HG03039 (cell line): ENCODE measurements around the gene ATP2B3.
A peak's percentile ranks its signal among the peaks of the same experiment; 100 is the strongest.
"Not testable (repeated sequence)": the region's sequence is repeated elsewhere in the genome, so short reads cannot be mapped to it uniquely, and the experiment has no call there.

Experiments used
- ATAC-seq: cut with Tn5 transposase; IDR thresholded peaks from one replicate; pipeline ENCODE4 v1.9.1; 2021; ENCODE audit warnings: mild to moderate bottlenecking, moderate library complexity; ENCODE audit not compliant: unreplicated experiment

The ATP2B3 gene

GRCh38 chrX:153592091-153592833, 74.8 kb downstream of the ATP2B3 start:
- ATAC-seq: no peak

GRCh38 chrX:153592966-153593688, 75.7 kb downstream of the ATP2B3 start:
- ATAC-seq: no peak

DNA sequence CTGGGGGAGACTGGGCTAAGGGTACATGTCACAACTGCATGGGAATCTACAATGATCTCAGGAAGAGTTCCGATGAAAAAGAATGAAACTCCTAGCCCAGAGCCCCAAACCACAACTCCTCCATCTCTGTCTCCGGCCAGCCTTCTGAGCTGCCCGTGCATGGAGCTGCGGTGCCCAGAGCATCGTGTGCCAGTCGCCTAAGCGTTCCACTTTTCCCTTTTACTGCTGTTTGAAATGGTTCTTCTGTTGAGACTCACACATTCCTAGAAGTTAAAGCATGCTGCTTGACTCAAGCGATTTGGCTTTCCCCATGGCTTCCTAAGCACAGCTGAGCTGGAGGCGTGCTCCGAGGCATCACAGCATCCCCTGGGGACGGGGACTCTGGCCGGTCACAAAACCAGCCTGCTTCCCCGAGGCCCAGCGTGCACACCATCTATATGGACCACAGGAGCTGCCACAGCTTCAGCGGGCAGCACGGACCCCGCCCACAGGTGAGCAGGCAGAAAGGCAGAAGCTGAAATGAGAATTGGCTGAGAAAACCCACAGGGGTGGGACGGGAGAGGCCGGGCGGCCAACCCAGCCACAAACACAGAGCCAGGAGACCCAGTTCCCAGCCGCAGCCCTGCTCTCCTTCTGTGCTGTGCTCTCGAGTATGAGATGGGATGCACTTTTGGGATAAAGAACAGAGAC, 76.5 kb downstream of the ATP2B3 start:
- ATAC-seq: no peak

GRCh38 chrX:153595387-153595786, 77.9 kb downstream of the ATP2B3 start:
- ATAC-seq: no peak

- no peak for ATAC-seq
Measured at GRCh38 chrX:153595859-153596857, 78.7 kb downstream of the ATP2B3 start.

DNA sequence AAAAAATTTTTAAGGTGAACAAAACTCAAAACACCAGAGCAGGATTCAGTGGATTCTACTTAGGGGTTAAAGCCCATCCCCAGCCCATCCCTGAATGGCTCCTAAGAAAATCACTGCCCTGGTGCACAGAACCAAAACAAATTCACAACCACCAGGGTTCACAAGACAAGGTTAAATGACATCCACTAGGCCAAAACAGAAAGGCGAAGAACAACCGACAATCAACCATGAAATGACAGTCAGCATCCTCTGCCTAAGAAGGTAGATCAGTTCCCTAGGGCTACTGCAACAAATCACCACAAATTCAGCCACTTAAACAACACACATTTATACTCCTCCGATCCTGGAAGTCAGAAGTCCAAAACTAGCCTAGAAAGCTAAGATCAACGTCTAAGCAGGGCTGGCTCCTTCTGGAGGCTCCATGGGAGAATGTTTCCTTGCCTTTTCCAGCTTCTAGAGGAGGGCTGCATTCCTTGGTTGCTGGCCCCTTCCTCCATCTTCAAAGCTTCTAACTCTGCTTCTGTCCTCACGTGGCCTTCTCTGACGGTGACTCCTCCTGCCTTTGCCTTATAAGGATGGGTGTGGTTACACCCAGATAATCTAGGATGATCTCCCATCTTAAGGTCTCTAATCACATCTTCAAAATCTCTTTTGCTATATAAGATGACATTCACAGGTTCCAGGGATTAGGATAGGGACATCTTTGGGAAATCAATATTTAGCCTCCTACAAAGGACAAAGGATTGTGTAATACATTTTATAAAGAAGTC, 79.7 kb downstream of the ATP2B3 start:
- ATAC-seq: no peak

DNA sequence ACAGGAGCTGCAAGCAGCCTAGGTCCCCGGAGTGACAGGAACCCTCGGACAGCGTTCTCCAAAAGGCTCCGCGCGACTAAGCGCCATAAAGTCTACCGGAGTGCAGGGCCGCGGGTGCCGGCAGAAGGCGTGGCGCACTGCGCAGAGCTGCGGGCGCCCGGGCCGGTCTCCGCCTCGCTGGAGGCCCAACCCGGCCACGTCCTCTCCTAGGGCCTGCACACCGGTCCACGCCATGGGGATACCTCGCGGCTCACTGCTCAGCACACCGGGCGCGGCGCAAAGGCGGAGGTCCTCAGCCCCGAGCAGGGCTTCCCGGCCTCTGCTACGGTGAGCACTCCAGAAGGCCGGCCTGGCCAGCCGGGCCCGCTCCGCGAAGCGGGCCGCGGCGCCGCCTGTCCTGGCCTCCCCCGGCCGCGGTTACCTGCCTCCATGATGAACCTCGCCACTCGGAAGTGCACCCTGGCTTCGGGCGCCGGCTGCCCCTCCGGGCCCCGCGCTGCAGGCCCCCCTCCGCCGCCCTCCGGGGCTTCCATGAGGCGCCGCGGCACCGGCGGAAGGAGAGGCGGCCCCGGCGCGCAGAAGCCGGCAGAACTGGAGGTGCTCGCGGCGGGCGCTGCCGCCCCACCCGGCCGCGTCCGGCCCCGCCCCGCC, 81.2 kb downstream of the ATP2B3 start, which contains the start of gene CCNQ:
Gene CCNQ, minus strand, starts transcription at position 599 of the 651 bp plus-strand sequence. Its CDS starts 66 bp downstream, at position 533.
- peak; percentile 46 for ATAC-seq

DNA sequence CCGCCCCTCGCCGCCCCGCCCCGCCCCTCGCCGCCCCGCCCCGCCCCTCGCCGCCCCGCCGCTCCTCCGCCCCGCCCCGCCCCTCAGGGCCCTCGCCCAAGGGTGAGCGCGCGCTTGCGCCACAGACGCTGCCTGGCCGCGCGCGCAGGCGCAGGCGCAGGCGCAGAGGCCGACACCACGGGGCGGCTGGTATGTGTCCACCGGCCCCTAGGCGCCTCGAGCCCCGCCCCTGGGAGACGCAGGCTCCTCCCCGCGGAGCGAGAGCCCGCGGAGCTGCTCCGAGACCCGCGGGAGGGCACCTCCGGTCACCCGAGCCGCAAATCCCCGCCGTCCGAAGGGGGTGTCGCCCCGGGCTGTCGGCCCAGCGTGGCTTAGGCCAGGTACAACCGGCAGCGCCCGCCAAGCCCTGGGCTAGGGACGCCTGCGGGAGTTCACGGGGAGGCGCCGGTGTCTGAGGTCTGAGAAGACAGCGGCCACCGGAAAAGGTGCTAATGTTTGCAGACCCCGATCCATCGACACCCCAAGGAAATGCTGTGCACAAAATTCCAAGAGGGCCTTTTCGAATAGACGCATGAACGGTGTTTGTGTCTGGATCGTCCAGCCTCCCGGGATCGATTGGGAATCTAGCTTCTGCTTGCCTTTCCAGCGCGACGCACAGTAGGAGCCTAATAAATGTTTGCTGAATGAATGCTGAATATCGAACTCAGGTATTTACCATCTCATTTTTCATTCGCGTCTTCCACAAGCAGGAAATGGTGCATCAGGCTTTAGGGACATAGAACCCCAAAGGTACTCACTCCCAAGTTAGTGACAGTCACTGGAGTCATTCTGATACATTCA, 82.0 kb downstream of the ATP2B3 start:
- peak; percentile 90 for ATAC-seq

- no peak for ATAC-seq
Measured at GRCh38 chrX:153600032-153600373, 82.6 kb downstream of the ATP2B3 start.

- no peak for ATAC-seq
Measured at GRCh38 chrX:153600921-153601320, 83.5 kb downstream of the ATP2B3 start.

DNA sequence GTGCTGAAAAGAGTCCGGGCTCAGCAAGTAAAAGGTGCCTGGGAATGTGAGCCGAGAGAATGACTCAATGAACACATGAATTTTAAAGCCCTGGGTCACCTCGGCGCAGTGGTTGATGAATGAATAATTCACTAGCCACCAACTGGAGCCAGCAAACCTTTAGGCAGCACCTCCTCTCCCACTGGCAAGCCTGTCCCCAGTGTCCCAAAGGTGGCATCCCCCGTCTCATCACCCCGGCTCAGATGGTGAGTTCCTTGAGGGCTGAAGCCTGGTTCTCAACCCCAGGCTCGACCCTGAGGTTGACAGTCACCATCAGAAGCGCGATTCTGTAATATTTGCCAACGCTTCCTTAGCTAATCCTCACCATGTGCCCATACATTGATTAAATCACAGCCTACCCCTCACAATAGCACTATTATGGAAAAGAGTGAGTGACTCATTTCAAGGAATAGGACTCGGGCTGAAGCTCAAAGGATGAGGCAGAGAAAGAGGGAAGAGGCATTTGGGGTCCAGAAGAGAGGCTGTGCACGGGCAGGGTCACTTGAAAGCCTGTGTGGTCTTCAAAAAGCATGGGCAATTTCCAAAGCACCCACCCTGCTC, 84.2 kb downstream of the ATP2B3 start:
- no peak for ATAC-seq

DNA sequence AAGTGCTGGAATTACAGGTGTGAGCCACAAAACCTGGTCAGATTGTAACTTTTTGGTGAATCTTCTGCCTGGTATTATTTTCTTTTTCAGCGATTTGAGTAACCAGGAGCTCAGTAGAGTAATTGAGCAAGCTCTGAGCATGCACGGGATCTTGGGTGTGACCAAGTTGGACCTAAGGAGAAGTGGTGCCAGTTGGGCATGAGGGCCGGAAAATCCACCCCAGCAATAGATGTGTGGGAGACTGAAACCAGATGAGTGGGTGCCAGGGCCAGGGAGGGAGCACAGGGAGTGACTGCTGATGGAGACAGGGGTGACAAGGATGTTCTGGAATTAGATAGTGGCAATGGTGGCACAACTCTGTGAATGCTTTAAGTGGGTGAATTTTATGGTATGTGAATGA, 85.2 kb downstream of the ATP2B3 start:
- ATAC-seq: no peak

DNA sequence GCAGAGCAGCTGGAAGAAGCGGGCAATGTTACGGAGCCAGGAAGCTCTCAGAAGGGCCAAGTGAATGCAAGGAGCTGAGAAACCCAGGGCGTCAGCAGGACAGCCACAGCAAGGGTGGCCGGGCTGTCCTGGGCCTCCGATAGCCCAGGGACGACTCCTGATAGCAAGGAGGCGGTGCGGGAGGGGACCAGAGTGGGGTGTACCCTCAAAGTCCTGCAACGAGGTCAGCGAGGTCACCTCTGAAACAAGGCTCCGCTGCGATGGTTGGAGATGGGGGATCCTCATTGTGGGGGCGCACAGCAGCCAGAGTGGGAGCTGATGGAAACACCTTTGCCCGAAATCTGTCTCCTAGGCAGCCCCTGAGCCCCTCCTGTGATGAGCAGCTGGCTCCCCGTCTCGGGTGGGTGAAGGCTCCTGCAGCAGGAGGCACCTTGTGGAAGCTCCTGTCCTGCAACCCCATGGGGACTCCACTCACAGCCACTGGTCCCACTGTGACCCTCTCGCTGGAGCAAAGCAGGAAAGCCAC, 85.8 kb downstream of the ATP2B3 start:
- ATAC-seq: no peak

- ATAC-seq: not testable (repeated sequence)
Measured at GRCh38 chrX:153604666-153605380, 87.4 kb downstream of the ATP2B3 start.

DNA sequence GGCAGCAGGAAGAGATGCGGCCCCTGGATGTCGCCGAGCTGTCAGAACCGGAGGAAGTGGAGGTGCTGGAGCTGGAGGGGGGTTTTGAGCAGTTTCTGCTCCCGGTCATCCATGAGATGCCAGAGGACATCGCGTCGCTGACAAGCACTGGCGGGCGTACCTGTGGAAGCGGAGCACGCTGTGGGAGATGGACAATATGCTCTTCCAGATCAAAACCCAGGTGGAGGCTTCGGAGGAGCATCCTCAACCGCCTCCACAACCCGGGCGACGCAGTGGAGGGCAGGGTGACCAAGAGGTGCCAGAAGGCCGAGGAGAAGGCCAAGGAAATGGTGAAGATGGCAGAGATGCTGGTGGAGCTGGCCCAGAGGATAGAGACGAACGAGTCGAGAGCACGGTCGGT, 89.1 kb downstream of the ATP2B3 start:
- ATAC-seq: no peak

DNA sequence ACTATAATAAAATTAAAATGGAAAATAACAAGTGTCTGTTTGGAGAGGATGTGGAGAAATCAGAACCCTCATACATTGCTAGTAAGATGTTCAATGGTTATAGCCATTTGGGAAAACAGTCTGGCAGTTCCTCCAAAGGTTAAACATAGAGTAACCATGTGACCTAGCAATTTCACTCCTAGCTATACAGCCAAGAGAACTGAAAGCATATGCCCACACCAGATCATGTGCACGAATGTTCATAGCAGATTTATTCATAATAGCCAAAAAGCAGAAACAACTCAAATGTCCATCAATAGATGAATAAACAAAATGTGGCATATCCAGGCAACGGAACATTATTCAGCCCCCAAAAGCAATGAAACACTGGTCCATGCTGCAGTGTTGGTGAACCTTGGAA, 90.9 kb downstream of the ATP2B3 start:
- ATAC-seq: no peak

GRCh38 chrX:153608806-153609205, 91.4 kb downstream of the ATP2B3 start:
- no peak for ATAC-seq
